ENCODE measurements around the gene GLE1. TPM values are rescaled to one million over a fixed set of nuclear protein-coding genes. Genes with fewer than 3 reads are reported as not detected.
"Not testable (repeated sequence)": the region's sequence is repeated elsewhere in the genome, so short reads cannot be mapped to it uniquely, and the experiment has no call there.

Gene GLE1
- total RNA-seq, 1 donor from 2014 or later = 12.3 TPM

DNA sequence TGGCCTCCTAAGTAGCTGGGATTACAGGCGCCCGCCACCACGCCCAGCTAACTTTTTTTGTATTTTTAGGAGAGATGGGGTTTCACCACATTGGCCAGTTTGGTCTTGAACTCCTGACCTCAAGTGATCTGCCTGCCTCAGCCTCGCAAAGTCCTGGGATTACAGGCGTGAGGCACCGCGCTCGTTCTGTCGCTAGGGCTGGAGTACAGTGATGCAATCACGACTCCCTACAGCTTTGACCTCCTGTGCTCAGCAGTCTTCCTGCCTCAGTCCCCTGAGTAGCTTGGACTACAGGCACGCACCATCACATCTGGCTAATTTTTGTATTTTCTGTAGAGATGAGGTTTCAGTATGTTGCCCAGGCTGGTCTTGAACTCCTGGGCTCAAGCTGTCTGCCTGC, 82.4 kb downstream of the GLE1 start:
- peak; percentile 79 for ATAC-seq
- not testable (repeated sequence) for DNase-seq (ENCODE audit: low spot score)

- DNase-seq (ENCODE audit: low spot score) = no peak
- ATAC-seq = no peak
Observed at GRCh38 chr9:128587453-128587852, 82.9 kb downstream of the GLE1 start.

DNA sequence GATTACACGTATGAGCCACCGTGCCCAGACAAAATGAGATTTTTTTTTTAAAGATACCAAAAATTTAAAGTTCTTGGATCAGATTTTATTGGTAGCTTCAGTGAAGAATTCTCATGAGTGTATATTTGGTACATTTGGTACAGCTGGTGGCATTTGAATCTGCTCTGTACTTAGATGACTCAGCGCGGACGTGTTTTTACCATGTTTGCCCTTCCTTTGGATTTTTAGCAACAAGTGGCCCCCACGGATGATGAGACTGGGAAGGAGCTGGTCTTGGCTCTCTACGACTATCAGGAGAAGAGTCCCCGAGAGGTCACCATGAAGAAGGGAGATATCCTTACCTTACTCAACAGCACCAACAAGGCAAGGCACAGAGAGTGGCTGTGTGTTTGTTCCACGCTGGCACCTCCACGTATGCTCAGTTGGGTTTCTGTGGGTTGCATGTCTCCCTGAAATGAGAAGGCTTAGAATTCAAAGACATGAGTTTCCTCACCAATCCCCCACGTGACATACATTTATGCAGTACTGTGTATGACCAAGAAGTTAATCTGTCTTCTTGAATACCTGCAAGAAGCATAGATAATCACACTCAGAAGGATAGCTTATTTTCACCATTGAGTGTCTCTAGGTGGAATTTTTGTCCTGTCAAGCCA, 84.2 kb downstream of the GLE1 start:
- ATAC-seq (no peak), DNase-seq (ENCODE audit: low spot score) (no peak)

Other genes with a start within 250 kb of the GLE1 start
- gene GOLGA2, start 228.7 kb upstream of the GLE1 start, total RNA-seq = 34.8 TPM
- 17.8 TPM for gene SWI5, start 228.4 kb upstream of the GLE1 start, total RNA-seq
- gene TRUB2, start 182.3 kb upstream of the GLE1 start, total RNA-seq = 28.7 TPM
- 34.2 TPM for gene COQ4, start 181.9 kb upstream of the GLE1 start, total RNA-seq
- 30.3 TPM for gene SLC27A4, start 164.2 kb upstream of the GLE1 start, total RNA-seq
- gene URM1, start 133.3 kb upstream of the GLE1 start, total RNA-seq = 24.6 TPM
- gene CERCAM, start 83.9 kb upstream of the GLE1 start, total RNA-seq = 1.0 TPM
- 6.6 TPM for gene ODF2, start 48.7 kb upstream of the GLE1 start, total RNA-seq
- 75.7 TPM for gene SPTAN1, start 47.9 kb downstream of the GLE1 start, total RNA-seq
- 24.1 TPM for gene DYNC2I2, start 152.1 kb downstream of the GLE1 start, total RNA-seq
- 69.3 TPM for gene SET, start 184.5 kb downstream of the GLE1 start, total RNA-seq
- gene PKN3, start 197.8 kb downstream of the GLE1 start, total RNA-seq = 7.6 TPM
- 22.9 TPM for gene ZDHHC12, start 219.4 kb downstream of the GLE1 start, total RNA-seq

All from left lobe of liver (tissue), 2 donors.